Endothelial cell of umbilical vein (primary cell): Measurements from ENCODE around the gene TENT4B. TPM values are rescaled to one million over a fixed set of nuclear protein-coding genes. Genes with fewer than 3 reads are reported as not detected.

Experiments used
- BruUV-seq: library from RNA; stranded (reverse); fragments of 400-500 nt; replicated peaks from 2 replicates; lab custom pipeline; 2021; lab: Mats Ljungman, UMichigan
- CTCF ChIA-PET: fragments of 300-600, 350-600 bp; sonication (Branson Sonifier 250); formaldehyde crosslinking; loops from one replicate; lab custom pipeline; 2021; ENCODE audit warnings: antibody characterized with exemption, inconsistent platforms; lab: Charles Lee
- POLR2A ChIA-PET: fragments of 300-600, 350-600 bp; sonication (Branson Sonifier 250); formaldehyde crosslinking; loops from one replicate; lab custom pipeline; 2021; ENCODE audit warnings: antibody characterized with exemption, inconsistent platforms; lab: Charles Lee
- DNase-seq: peaks from one replicate; pipeline ENCODE4 v3.0.0-alpha.2; 2011; ENCODE audit warnings: low read depth, low spot score
- FAIRE-seq: peaks from 2 replicates; lab custom pipeline; 2011; peaks lifted over from hg19 to GRCh38; lab: Jason Lieb, UNC
- H2AFZ ChIP-seq: 2 replicates; pipeline ENCODE4 v1.6.0; 2012; ENCODE audit warnings: low read depth, low read length, control low read depth, inconsistent platforms
- H3K27ac ChIP-seq: 2 replicates; pipeline ENCODE4 v1.5.1; 2011; ENCODE audit warnings: low read depth, mild to moderate bottlenecking, control low read depth, low read length, moderate library complexity; ENCODE audit not compliant: insufficient read depth
- H3K27me3 ChIP-seq, 2 experiments: 2 replicates each; pipeline versions ENCODE4 v1.6.0 to v1.6.1; 2011; ENCODE audit warnings: low read length in 2 of 2, mixed read lengths in 1 of 2; ENCODE audit not compliant: control insufficient read depth in 2 of 2, insufficient read depth in 2 of 2
- H3K36me3 ChIP-seq, 2 experiments: 2 replicates in 1 of 2; 3 replicates in 1 of 2; pipeline ENCODE4 v1.5.1; 2011; ENCODE audit warnings: low read length in 2 of 2, mild to moderate bottlenecking in 1 of 2, moderate library complexity in 1 of 2; ENCODE audit not compliant: control insufficient read depth in 2 of 2, insufficient read depth in 2 of 2; ENCODE audit errors: extremely low read depth in 1 of 2
- H3K4me1 ChIP-seq: 3 replicates; pipeline ENCODE4 v1.5.1; 2011; ENCODE audit warnings: mild to moderate bottlenecking, low read length; ENCODE audit not compliant: control insufficient read depth, insufficient read depth; ENCODE audit errors: extremely low read depth
- H3K4me2 ChIP-seq: 2 replicates; pipeline ENCODE4 v1.6.1; 2011; ENCODE audit warnings: low read length, control low read depth, mixed read lengths; ENCODE audit not compliant: insufficient read depth
- H3K4me3 ChIP-seq, 3 experiments: fragments of 200-600 bp in 1 of 3; sonication (generic), shearing (Covaris generic) in 1 of 3; replicated peaks in 1 of 3; 2 replicates each; pipeline ENCODE4 v1.5.1; 2011 to 2016; ENCODE audit warnings: control low read depth in 3 of 3, low read length in 3 of 3, mild to moderate bottlenecking in 2 of 3, inconsistent platforms in 1 of 3, low read depth in 1 of 3, moderate library complexity in 1 of 3; ENCODE audit not compliant: insufficient read depth in 1 of 3
- H3K79me2 ChIP-seq: 2 replicates; pipeline ENCODE4 v1.6.0; 2012; ENCODE audit warnings: low read length, inconsistent platforms; ENCODE audit not compliant: control insufficient read depth, insufficient read depth
- H3K9ac ChIP-seq: replicated peaks from 2 replicates; pipeline ENCODE3; 2011; ENCODE audit warnings: low read length, control low read depth; ENCODE audit not compliant: insufficient read depth; ENCODE audit errors: extremely low read depth
- H3K9me1 ChIP-seq: replicated peaks from 3 replicates; pipeline ENCODE4 v1.6.0; 2011; ENCODE audit warnings: mild to moderate bottlenecking, low read length; ENCODE audit not compliant: control insufficient read depth, insufficient read depth; ENCODE audit errors: extremely low read depth
- H3K9me3 ChIP-seq: replicated peaks from 2 replicates; pipeline ENCODE4 v1.5.1; 2012; ENCODE audit warnings: low read length, inconsistent platforms; ENCODE audit not compliant: control insufficient read depth, insufficient read depth
- H4K20me1 ChIP-seq: replicated peaks from 2 replicates; pipeline ENCODE3; 2011; ENCODE audit warnings: mild to moderate bottlenecking, low read length; ENCODE audit not compliant: control insufficient read depth, insufficient read depth; ENCODE audit errors: extremely low read depth
- CTCF ChIP-seq, 2 donors: IDR thresholded peaks; 1 replicate in 1 of 2; 2 replicates in 1 of 2; pipeline ENCODE4 v1.5.1; 2011; ENCODE audit warnings: low read length in 2 of 2, mild to moderate bottlenecking in 2 of 2, moderate library complexity in 2 of 2, control low read depth in 1 of 2, inconsistent platforms in 1 of 2, low read depth in 1 of 2; ENCODE audit not compliant: insufficient read depth in 1 of 2; ENCODE audit errors: extremely low read depth in 1 of 2
- EZH2 ChIP-seq: IDR thresholded peaks from 2 replicates; pipeline ENCODE4 v1.6.1; 2012; ENCODE audit warnings: borderline replicate concordance, low read depth, mild to moderate bottlenecking, moderate library complexity, low read length, inconsistent platforms; ENCODE audit not compliant: severe bottlenecking
- FOS ChIP-seq: IDR thresholded peaks from 2 replicates; pipeline ENCODE4 v1.6.1; 2011; ENCODE audit warnings: mild to moderate bottlenecking, low read length, moderate library complexity, borderline replicate concordance; ENCODE audit not compliant: insufficient read depth
- GATA2 ChIP-seq: IDR thresholded peaks from 2 replicates; pipeline ENCODE4 v1.7.0; 2011; ENCODE audit warnings: low read depth, mild to moderate bottlenecking, moderate library complexity, mixed read lengths, low read length; ENCODE audit not compliant: insufficient read length, insufficient read depth
- JUN ChIP-seq: IDR thresholded peaks from 2 replicates; pipeline ENCODE4 v1.6.1; 2011; ENCODE audit warnings: borderline replicate concordance, low read depth; ENCODE audit not compliant: insufficient read length, insufficient read depth
- MAX ChIP-seq: IDR thresholded peaks from 2 replicates; pipeline ENCODE4 v1.6.1; 2011; ENCODE audit not compliant: insufficient read depth, insufficient read length
- MYC ChIP-seq: IDR thresholded peaks from one replicate; pipeline ENCODE4 v1.6.1; 2011; ENCODE audit warnings: mild to moderate bottlenecking, low read depth, low read length
- POLR2A ChIP-seq: IDR thresholded peaks from 2 replicates; pipeline ENCODE4 v1.6.1; 2012; ENCODE audit warnings: low read depth, mild to moderate bottlenecking, control low read depth, low read length
- POLR2AphosphoS5 ChIP-seq: IDR thresholded peaks from 2 replicates; pipeline ENCODE4 v1.6.1; 2012; ENCODE audit warnings: low read depth, mild to moderate bottlenecking, control low read depth, low read length, moderate library complexity; ENCODE audit not compliant: insufficient read depth
- dilution Hi-C: fragments of 300-500 bp; cut with MboI; formaldehyde crosslinking; loops from one replicate; pipeline ENCODE4 v1.15.0; 2019; ENCODE audit warnings: low sequenced_read_pairs; ENCODE audit not compliant: extremely low pct_ligation_motif_present
- intact Hi-C: fragments of 100-400 bp; cut with micrococcal nuclease; formaldehyde crosslinking; loops from one replicate; pipeline ENCODE4 v1.10.0; 2022
- polyA plus RNA-seq, 4 experiments: library from polyadenylated mRNA; depleted of rRNA in 3 of 4; stranded (reverse) in 3 of 4; unstranded in 1 of 4; fragments of >200 nt; gene quantifications; 2 replicates each; pipeline versions ENCODE4 v1.2.1 to v1.2.3, GENCODE V29; 2011 to 2012; ENCODE audit warnings: missing spikeins in 1 of 4
- total RNA-seq: library from RNA; stranded (reverse); gene quantifications from 2 replicates; pipeline ENCODE4 v1.2.3, GENCODE V29; 2021

TENT4B gene
- total and polyA plus RNA-seq, 2 donors (not counting 3 experiments of a cell fraction or from before 2014, with no cell fraction given): 4.2 to 13.1 TPM

- dilution Hi-C loops: no loop called here
- no peak for TF ChIP-seq JUN
- no peak for TF ChIP-seq CTCF (IDR thresholded peaks at IDR 0.05; ENCODE audit: extremely low read depth in 1 of 2, insufficient read depth in 1 of 2, low read depth in 1 of 2, low read length in 2 of 2)
- no peak for TF ChIP-seq EZH2
- no peak for TF ChIP-seq MYC
- no peak for TF ChIP-seq GATA2
- TF ChIP-seq MAX: no peak
- no peak for TF ChIP-seq FOS
- TF ChIP-seq POLR2AphosphoS5: no peak
- no peak for TF ChIP-seq POLR2A
- Histone ChIP-seq H3K79me2 (no peaks in the 10 kb centered on the region), H3K9ac (no peak overlapping the region), H2AFZ (no peak overlapping the region), H3K27me3 (no peaks in the 10 kb centered on the region), H3K27ac (no peak overlapping the region), H3K4me1 (no peaks in the 10 kb centered on the region), H3K4me2 (no peak overlapping the region), H3K9me1 (no peaks in the 10 kb centered on the region), H4K20me1 (no peaks in the 10 kb centered on the region), H3K9me3 (no peaks in the 10 kb centered on the region), H3K36me3 (no peaks in the 10 kb centered on the region), H3K4me3 (no peak overlapping the region)
- ChIA-PET CTCF (interaction anchor here (2.4 kb wide), 1 partner anchor 71 kb away, joined by 11 read pairs; no protein-coding TSS in a partner anchor), POLR2A (no interaction called here)
- no TSS peak for BruUV-seq
- FAIRE-seq (no peak), DNase-seq (no peak)
- intact Hi-C loops: no loop called here
Observed at GRCh38 chr16:50139580-50139979, 13.5 kb upstream of the TENT4B start.
